NCI-H345 treated with DMSO at 0.1 percent for 48 hours (cell line): ENCODE results near the gene WNT9A.

Experiments
- DNase-seq: peaks from one replicate; lab custom pipeline; 2025; ENCODE audit not compliant: unreplicated experiment; lab: John Stamatoyannopoulos, UW

Gene WNT9A

GRCh38 chr1:227942021-227942715 lies 5.6 kb downstream of the WNT9A start:
- no peak for DNase-seq

GRCh38 chr1:227941509-227942020 lies 6.2 kb downstream of the WNT9A start:
- no peak for DNase-seq

GRCh38 chr1:227940791-227941241 lies 6.9 kb downstream of the WNT9A start:
- DNase-seq, result no peak

- DNase-seq, result no peak
Observed at GRCh38 chr1:227939791-227940771, 7.7 kb downstream of the WNT9A start.

GRCh38 chr1:227938911-227939790 lies 8.6 kb downstream of the WNT9A start:
- DNase-seq, result no peak

GRCh38 chr1:227938276-227938675 lies 9.5 kb downstream of the WNT9A start:
- DNase-seq, result no peak

GRCh38 chr1:227937838-227938145 lies 9.9 kb downstream of the WNT9A start:
- DNase-seq, result no peak

GRCh38 chr1:227937031-227937837 lies 10.5 kb downstream of the WNT9A start:
- DNase-seq, result no peak

- DNase-seq, result no peak
Observed at GRCh38 chr1:227935826-227936225, 11.9 kb downstream of the WNT9A start.

GRCh38 chr1:227934476-227935313 lies 13.0 kb downstream of the WNT9A start:
- no peak for DNase-seq

- DNase-seq, result no peak
Observed at GRCh38 chr1:227929751-227930472, 17.8 kb downstream of the WNT9A start.

- DNase-seq, result no peak
Observed at GRCh38 chr1:227928811-227929375, 18.8 kb downstream of the WNT9A start.

GRCh38 chr1:227927971-227928741 lies 19.6 kb downstream of the WNT9A start:
- no peak for DNase-seq

- DNase-seq, result no peak
Observed at GRCh38 chr1:227926896-227927885, 20.5 kb downstream of the WNT9A start.

GRCh38 chr1:227926216-227926791 lies 21.4 kb downstream of the WNT9A start:
- DNase-seq, result no peak
